Panc1 (cell line): ENCODE data around the gene PACSIN1.

Experiments used
- CTCF ChIP-seq: fragments of 450-650 bp; IDR thresholded peaks from 2 replicates; pipeline ENCODE4 v1.5.1; 2017; ENCODE audit warnings: mild to moderate bottlenecking
- POLR2AphosphoS5 ChIP-seq: IDR thresholded peaks from 2 replicates; pipeline ENCODE4 v1.6.1; 2012; ENCODE audit warnings: mild to moderate bottlenecking, low read depth, low read length, moderate library complexity
- SIN3A ChIP-seq: IDR thresholded peaks from 2 replicates; pipeline ENCODE4 v1.6.1; 2012; ENCODE audit warnings: low read depth, mild to moderate bottlenecking, low read length, moderate library complexity, borderline replicate concordance; ENCODE audit not compliant: insufficient read depth

GRCh38 chr6:34437644-34437970 lies 28.3 kb upstream of the PACSIN1 start:
- TF ChIP-seq CTCF (no peak), SIN3A (no peak), POLR2AphosphoS5 (no peak)
